ENCODE measurements around the gene HPCAL1. TPM values are rescaled to one million over a fixed set of nuclear protein-coding genes. Genes with fewer than 3 reads are reported as not detected.

HPCAL1 gene
- total RNA-seq, 1 experiment from 2014 or later: 35.1 TPM

- H3K4me1 Mint-ChIP-seq (ENCODE audit: low read depth, unreplicated experiment): peaks cover 8% of the 10 kb centered on the region
- H3K27me3 Mint-ChIP-seq (ENCODE audit: unreplicated experiment): peaks cover 5% of the 10 kb centered on the region
- peaks cover 4% of the 10 kb centered on the region for H3K36me3 Mint-ChIP-seq (ENCODE audit: insufficient read depth, unreplicated experiment)
- no peak for DNase-seq
- no TSS peak for BruUV-seq (replicated peaks)
- H3K9me3 Mint-ChIP-seq (ENCODE audit: low read depth, unreplicated experiment): no peaks in the 10 kb centered on the region
- intact Hi-C loops (cut with micrococcal nuclease; ENCODE audit: unreplicated experiment): no loop called here
- no peak overlapping the region for H3K27ac Mint-ChIP-seq (ENCODE audit: unreplicated experiment)
- CTCF ChIA-PET: interaction anchor here (0.6 to 1.3 kb wide), 3 partner anchors 19 to 141 kb away, joined by 3 to 6 read pairs (median 4); no protein-coding TSS in a partner anchor
- no peak for TF ChIP-seq CTCF (IDR thresholded peaks at IDR 0.05; ENCODE audit: unreplicated experiment)
- H3K4me3 Mint-ChIP-seq (ENCODE audit: low read depth, unreplicated experiment): no peak overlapping the region
Observed at GRCh38 chr2:10267551-10268465, 34.9 kb upstream of the HPCAL1 start.

GRCh38 chr2:10269291-10269690 lies 33.4 kb upstream of the HPCAL1 start:
- Mint-ChIP-seq H3K9me3 (ENCODE audit: low read depth, unreplicated experiment) (no peaks in the 10 kb centered on the region), H3K36me3 (ENCODE audit: insufficient read depth, unreplicated experiment) (peaks cover 4% of the 10 kb centered on the region), H3K4me1 (ENCODE audit: low read depth, unreplicated experiment) (peaks cover 8% of the 10 kb centered on the region), H3K27me3 (ENCODE audit: unreplicated experiment) (no peaks in the 10 kb centered on the region), H3K27ac (ENCODE audit: unreplicated experiment) (no peak overlapping the region), H3K4me3 (ENCODE audit: low read depth, unreplicated experiment) (no peak overlapping the region)
- CTCF ChIA-PET: interaction anchor here (2.3 kb wide), 1 partner anchor 139 kb away, joined by 33 read pairs; no protein-coding TSS in a partner anchor
- intact Hi-C loops (cut with micrococcal nuclease; ENCODE audit: unreplicated experiment): no loop called here
- TF ChIP-seq CTCF (IDR thresholded peaks at IDR 0.05; ENCODE audit: unreplicated experiment): no peak
- BruUV-seq (replicated peaks): no TSS peak
- DNase-seq: no peak

DNA sequence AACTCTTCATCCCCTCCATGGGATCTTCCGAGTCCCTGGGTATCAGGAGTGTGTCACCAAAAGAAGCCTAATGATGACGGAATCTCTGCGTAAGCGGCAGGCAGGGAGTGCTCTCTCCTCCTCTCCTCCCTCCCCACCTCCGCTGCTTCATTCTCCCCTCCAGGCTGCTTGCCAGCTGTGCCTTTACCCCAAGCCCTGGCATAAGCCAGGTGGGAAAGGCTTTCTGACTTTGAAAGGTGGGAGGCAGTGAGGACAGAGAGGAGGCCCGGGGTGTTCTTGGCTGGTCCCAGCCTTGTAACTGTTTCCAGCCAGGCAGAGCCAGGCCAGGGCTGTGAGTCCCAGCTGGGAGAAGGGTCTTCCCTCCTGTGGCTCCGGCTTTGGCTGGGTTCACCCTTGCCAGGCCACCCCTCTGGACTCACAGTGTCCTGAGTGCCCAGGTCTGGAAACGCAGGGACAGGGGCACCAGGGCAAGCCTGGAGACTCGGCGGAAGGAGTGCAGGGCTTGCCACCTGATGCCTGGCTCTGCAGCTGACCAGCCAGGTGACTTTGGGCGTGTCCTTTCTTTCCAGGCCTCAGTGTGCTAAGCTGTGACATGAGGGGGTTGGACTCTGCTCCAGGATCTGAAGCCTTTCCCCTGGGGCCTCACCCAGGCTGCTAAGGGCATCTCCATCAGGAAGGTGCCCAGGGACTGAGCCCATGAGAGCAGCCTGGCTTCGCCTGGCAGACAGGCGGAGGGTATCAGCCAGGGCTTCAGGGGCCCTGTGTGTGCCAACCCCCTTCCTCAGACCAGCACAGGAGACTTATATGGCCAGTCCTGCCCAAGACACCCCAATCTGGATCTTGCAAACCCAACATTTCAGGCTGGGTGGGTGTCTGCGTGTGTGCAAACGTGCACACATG lies 32.7 kb upstream of the HPCAL1 start:
- CTCF ChIA-PET: interaction anchor here (0.6 to 2.3 kb wide), 5 partner anchors 15 to 165 kb away, joined by 3 to 33 read pairs (median 7); no protein-coding TSS in a partner anchor
- H3K4me1 Mint-ChIP-seq (ENCODE audit: low read depth, unreplicated experiment): peaks cover 8% of the 10 kb centered on the region
- no peak for DNase-seq
- no peaks in the 10 kb centered on the region for H3K27me3 Mint-ChIP-seq (ENCODE audit: unreplicated experiment)
- BruUV-seq (replicated peaks): no TSS peak
- H3K36me3 Mint-ChIP-seq (ENCODE audit: insufficient read depth, unreplicated experiment): peaks cover 4% of the 10 kb centered on the region
- no peak for TF ChIP-seq CTCF (IDR thresholded peaks at IDR 0.05; ENCODE audit: unreplicated experiment)
- no peaks in the 10 kb centered on the region for H3K9me3 Mint-ChIP-seq (ENCODE audit: low read depth, unreplicated experiment)
- intact Hi-C loops (cut with micrococcal nuclease; ENCODE audit: unreplicated experiment): loop anchor here (1.0 kb wide), 2 partner anchors 139 to 165 kb away; no protein-coding TSS in a partner anchor
- H3K27ac Mint-ChIP-seq (ENCODE audit: unreplicated experiment): no peak overlapping the region
- H3K4me3 Mint-ChIP-seq (ENCODE audit: low read depth, unreplicated experiment): no peak overlapping the region

- H3K27me3 Mint-ChIP-seq (ENCODE audit: unreplicated experiment): no peaks in the 10 kb centered on the region
- H3K9me3 Mint-ChIP-seq (ENCODE audit: low read depth, unreplicated experiment): no peaks in the 10 kb centered on the region
- H3K36me3 Mint-ChIP-seq (ENCODE audit: insufficient read depth, unreplicated experiment): peaks cover 4% of the 10 kb centered on the region
- no peak overlapping the region for H3K27ac Mint-ChIP-seq (ENCODE audit: unreplicated experiment)
- no peak for DNase-seq
- no TSS peak for BruUV-seq (replicated peaks)
- CTCF ChIA-PET: interaction anchor here (0.6 to 2.3 kb wide), 5 partner anchors 30 to 389 kb away, joined by 3 to 33 read pairs (median 7); no protein-coding TSS in a partner anchor
- no peak overlapping the region for H3K4me3 Mint-ChIP-seq (ENCODE audit: low read depth, unreplicated experiment)
- intact Hi-C loops (cut with micrococcal nuclease; ENCODE audit: unreplicated experiment): no loop called here
- no peak for TF ChIP-seq CTCF (IDR thresholded peaks at IDR 0.05; ENCODE audit: unreplicated experiment)
- peaks cover 8% of the 10 kb centered on the region for H3K4me1 Mint-ChIP-seq (ENCODE audit: low read depth, unreplicated experiment)
Observed at GRCh38 chr2:10271509-10271908, 31.2 kb upstream of the HPCAL1 start.
